ENCODE results near the gene PRKCE.

Gene PRKCE

DNA sequence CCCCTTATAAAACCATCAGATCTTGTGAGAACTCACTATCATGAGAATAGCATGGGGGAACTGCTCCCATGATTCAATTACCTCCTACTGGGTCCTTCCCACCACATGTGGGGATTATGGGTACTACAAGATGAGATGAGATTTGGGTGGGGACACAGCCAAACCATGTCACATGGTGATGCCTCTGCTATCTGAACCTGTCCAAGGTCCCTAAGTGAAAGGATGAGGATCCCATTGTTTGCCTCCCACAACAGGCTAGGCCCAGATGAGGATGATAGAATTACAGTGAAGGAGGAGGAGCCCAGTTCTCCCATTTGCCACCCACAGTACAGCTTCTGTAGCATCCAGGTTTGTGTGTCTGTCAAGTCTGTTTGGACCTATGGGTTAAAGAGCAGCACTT, 65.4 kb downstream of the PRKCE start:
- Histone ChIP-seq H3K4me3 (no peak overlapping the region), H3K27me3 (no peaks in the 10 kb centered on the region), H3K27ac (no peak overlapping the region), H3K4me1 (peaks cover 0 to 8% (median 0%) of the 10 kb centered on the region in 4 donors), H3K36me3 (no peaks in the 10 kb centered on the region), H3K9me3 (no peaks in the 10 kb centered on the region)
- intact Hi-C loops (cut with DNase I; ENCODE audit: low total_unique reads): no loop called here
- TF ChIP-seq, protein P1, sequence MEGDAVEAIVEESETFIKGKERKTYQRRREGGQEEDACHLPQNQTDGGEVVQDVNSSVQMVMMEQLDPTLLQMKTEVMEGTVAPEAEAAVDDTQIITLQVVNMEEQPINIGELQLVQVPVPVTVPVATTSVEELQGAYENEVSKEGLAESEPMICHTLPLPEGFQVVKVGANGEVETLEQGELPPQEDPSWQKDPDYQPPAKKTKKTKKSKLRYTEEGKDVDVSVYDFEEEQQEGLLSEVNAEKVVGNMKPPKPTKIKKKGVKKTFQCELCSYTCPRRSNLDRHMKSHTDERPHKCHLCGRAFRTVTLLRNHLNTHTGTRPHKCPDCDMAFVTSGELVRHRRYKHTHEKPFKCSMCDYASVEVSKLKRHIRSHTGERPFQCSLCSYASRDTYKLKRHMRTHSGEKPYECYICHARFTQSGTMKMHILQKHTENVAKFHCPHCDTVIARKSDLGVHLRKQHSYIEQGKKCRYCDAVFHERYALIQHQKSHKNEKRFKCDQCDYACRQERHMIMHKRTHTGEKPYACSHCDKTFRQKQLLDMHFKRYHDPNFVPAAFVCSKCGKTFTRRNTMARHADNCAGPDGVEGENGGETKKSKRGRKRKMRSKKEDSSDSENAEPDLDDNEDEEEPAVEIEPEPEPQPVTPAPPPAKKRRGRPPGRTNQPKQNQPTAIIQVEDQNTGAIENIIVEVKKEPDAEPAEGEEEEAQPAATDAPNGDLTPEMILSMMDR (IDR thresholded peaks at IDR 0.05): no peak
- DNase-seq: no peak

DNA sequence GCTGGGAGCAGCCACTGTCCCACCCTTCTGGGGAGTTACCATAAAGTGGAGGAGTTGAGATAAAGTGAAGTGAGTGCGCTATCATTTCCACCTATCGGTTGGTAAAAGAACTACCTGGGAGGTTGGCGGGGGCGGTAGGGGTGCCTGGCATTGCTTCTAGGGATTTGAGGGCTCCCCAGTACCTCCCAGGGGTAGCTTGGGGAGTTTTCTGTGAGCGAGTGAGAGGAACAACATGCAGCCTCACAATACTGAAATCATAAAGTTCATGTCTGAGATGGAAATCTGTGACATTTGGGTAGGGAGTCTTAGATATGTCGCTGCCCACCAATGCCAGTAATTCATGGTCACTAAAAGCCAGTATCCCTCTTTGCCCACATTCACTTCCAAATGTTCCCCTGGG, 68.7 kb downstream of the PRKCE start:
- TF ChIP-seq, protein P1 (IDR thresholded peaks at IDR 0.05): no peak
- H3K27ac ChIP-seq: no peak overlapping the region
- H3K27me3 ChIP-seq: no peaks in the 10 kb centered on the region
- H3K36me3 ChIP-seq: no peaks in the 10 kb centered on the region
- H3K4me3 ChIP-seq: no peak overlapping the region
- DNase-seq: no peak
- H3K9me3 ChIP-seq: no peaks in the 10 kb centered on the region
- intact Hi-C loops (cut with DNase I; ENCODE audit: low total_unique reads): no loop called here
- peaks cover 0 to 3% (median 0%) of the 10 kb centered on the region in 4 donors for H3K4me1 ChIP-seq

DNA sequence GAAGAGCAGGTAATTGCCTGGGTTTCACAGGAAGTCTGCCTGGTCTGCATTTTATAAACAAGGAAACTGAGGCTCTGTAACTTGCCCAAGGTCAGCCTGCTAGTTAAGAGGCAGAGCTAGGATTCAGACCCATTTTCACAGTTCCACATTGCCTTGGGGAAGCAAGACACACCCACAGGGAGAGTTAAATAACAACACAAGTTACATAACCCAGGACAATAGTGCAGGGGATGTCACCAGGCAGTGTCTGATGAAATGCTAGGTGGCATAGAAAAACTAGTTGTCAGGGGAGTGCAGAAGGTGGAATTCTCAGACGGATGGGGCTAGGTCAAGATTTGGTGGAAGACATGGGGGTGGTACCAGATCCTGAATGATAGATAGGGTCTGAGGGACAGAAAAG, 69.7 kb downstream of the PRKCE start:
- Histone ChIP-seq H3K27ac (no peak overlapping the region), H3K27me3 (no peaks in the 10 kb centered on the region), H3K9me3 (no peaks in the 10 kb centered on the region), H3K4me1 (peaks cover 0 to 3% (median 0%) of the 10 kb centered on the region in 4 donors), H3K36me3 (no peaks in the 10 kb centered on the region), H3K4me3 (no peak overlapping the region)
- TF ChIP-seq, protein P1 (IDR thresholded peaks at IDR 0.05): no peak
- no peak for DNase-seq
- intact Hi-C loops (cut with DNase I; ENCODE audit: low total_unique reads): no loop called here

DNA sequence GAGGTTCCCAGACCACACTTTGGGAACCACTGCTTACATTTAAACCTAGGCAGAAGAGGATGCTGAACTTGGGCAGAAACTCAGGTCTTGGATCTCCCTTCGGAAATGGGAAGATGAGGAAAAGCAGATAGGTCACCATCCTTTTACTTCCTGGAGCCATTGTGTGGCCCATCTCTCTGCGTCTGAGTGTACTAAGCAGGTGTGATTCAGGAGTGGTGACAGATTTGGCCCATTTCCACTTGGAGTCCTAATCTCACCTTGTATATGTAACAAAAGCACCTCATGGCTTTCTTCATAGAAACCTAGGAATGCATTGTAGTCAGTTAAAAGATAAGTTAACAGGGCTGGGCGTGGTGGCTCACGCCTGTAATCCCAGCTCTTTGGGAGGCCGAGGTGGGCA, 71.0 kb downstream of the PRKCE start:
- TF ChIP-seq, protein P1 (IDR thresholded peaks at IDR 0.05): no peak
- H3K27ac ChIP-seq: no peak overlapping the region
- peaks cover 0 to 3% (median 0%) of the 10 kb centered on the region in 4 donors for H3K4me1 ChIP-seq
- H3K4me3 ChIP-seq: no peak overlapping the region
- DNase-seq: no peak
- no peaks in the 10 kb centered on the region for H3K36me3 ChIP-seq
- no peaks in the 10 kb centered on the region for H3K27me3 ChIP-seq
- no peaks in the 10 kb centered on the region for H3K9me3 ChIP-seq
- intact Hi-C loops (cut with DNase I; ENCODE audit: low total_unique reads): no loop called here

DNA sequence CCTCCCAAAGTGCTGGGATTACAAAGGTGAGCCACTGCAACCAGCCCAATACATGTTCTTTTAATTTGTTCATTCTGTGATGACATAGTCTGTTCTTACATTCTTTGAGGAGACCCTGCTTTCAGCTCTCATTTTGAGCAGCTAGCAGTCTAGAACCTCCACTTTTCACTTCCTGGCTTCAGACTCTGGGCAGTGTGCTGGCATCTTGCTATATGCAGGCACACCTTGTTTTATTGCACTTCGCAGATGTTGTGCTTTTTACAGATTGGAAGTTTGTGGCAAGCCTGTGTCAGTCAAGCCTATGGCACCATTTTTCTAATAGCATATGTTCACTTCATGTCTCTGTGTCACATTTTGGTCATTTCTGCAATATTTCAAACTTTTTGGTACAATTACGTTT, 72.4 kb downstream of the PRKCE start:
- Histone ChIP-seq H3K36me3 (no peaks in the 10 kb centered on the region), H3K4me1 (peaks cover 0 to 3% (median 0%) of the 10 kb centered on the region in 4 donors), H3K27ac (no peak overlapping the region), H3K4me3 (no peak overlapping the region), H3K27me3 (no peaks in the 10 kb centered on the region), H3K9me3 (no peaks in the 10 kb centered on the region)
- no peak for DNase-seq
- TF ChIP-seq, protein P1 (IDR thresholded peaks at IDR 0.05): no peak
- intact Hi-C loops (cut with DNase I; ENCODE audit: low total_unique reads): no loop called here

DNA sequence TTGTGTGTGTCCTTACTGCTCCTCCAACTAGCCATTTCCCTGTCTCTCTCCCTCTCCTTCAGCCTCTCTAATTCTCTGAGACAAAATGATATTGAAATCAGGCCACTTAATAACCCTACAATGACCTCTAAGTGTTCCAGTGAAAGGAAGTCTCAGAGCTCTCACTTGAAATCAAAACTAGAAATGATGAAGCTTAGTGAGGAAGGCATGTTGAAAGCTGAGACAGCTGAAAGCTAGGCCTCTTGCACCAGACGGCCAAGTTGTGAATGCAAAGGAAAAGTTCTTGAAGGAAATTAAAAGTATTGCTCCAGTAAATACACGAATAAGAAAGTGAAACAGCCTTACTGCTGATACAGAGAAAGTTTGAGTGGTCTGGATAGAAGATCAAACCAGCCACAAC, 72.9 kb downstream of the PRKCE start:
- Histone ChIP-seq H3K4me3 (no peak overlapping the region), H3K4me1 (no peaks in the 10 kb centered on the region), H3K27me3 (no peaks in the 10 kb centered on the region), H3K27ac (no peak overlapping the region), H3K36me3 (no peaks in the 10 kb centered on the region), H3K9me3 (no peaks in the 10 kb centered on the region)
- intact Hi-C loops (cut with DNase I; ENCODE audit: low total_unique reads): no loop called here
- TF ChIP-seq, protein P1 (IDR thresholded peaks at IDR 0.05): no peak
- no peak for DNase-seq
